Measurements from ENCODE around the gene OR2A42. TPM values are rescaled to one million over a fixed set of nuclear protein-coding genes. Genes with fewer than 3 reads are reported as not detected.
"Not testable (repeated sequence)": the region's sequence is repeated elsewhere in the genome, so short reads cannot be mapped to it uniquely, and the experiment has no call there.

The OR2A42 gene
- total RNA-seq, 1 donor from 2014 or later, result not detected

DNA sequence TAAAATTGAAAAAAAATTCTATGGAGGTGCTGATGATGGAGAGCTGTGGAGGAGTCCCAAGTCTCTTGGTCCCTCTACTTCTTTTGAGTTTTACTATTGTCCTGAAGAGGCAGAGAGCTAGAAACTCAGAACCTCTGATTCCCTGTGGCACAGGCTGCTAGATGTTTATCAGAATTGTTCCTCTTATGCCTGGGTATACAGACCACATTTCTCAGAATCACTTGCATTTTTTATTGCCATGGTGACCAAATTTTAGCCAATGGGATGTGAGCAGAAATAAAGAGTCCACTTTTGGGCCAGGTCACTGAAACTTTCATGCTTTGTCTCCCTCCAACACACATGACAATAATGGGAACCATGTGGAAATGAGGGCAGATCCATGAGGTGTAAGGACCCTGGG is 15.7 kb downstream of the OR2A42 start:
- not testable (repeated sequence) for DNase-seq; H3K4me3 Mint-ChIP-seq (ENCODE audit: unreplicated experiment); H3K36me3 Mint-ChIP-seq (ENCODE audit: unreplicated experiment); H3K4me1 Mint-ChIP-seq (ENCODE audit: low read depth, unreplicated experiment); H3K27ac Mint-ChIP-seq (ENCODE audit: unreplicated experiment); H3K9me3 Mint-ChIP-seq (ENCODE audit: unreplicated experiment); H3K27me3 Mint-ChIP-seq (ENCODE audit: unreplicated experiment)

GRCh38 chr7:144220531-144220930 is 18.9 kb downstream of the OR2A42 start:
- H3K9me3 Mint-ChIP-seq (ENCODE audit: unreplicated experiment); H3K4me3 Mint-ChIP-seq (ENCODE audit: unreplicated experiment); DNase-seq; H3K36me3 Mint-ChIP-seq (ENCODE audit: unreplicated experiment); H3K27me3 Mint-ChIP-seq (ENCODE audit: unreplicated experiment); H3K27ac Mint-ChIP-seq (ENCODE audit: unreplicated experiment); H3K4me1 Mint-ChIP-seq (ENCODE audit: low read depth, unreplicated experiment): not testable (repeated sequence)

DNA sequence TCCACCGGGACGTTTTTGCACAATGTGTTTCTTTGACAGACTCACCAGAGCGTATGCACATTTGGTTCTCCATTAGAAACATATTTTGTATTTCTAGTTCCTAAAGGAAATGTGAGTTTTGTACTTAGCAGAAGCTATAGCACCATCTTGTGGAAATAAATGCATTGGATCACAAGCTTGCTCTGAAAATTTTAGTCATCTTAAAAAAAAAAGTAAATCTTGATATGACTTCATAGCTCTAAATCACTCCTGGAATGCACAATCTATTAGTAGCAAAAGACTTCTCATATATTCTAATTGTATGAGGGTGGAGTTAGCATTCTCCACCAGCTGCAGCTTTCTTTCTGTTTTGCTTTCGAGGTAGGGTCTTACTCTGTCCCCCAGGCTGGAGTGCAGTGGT is 20.3 kb downstream of the OR2A42 start:
- not testable (repeated sequence) for H3K4me3 Mint-ChIP-seq (ENCODE audit: unreplicated experiment); H3K36me3 Mint-ChIP-seq (ENCODE audit: unreplicated experiment); H3K27me3 Mint-ChIP-seq (ENCODE audit: unreplicated experiment); DNase-seq; H3K27ac Mint-ChIP-seq (ENCODE audit: unreplicated experiment); H3K9me3 Mint-ChIP-seq (ENCODE audit: unreplicated experiment); H3K4me1 Mint-ChIP-seq (ENCODE audit: low read depth, unreplicated experiment)

DNA sequence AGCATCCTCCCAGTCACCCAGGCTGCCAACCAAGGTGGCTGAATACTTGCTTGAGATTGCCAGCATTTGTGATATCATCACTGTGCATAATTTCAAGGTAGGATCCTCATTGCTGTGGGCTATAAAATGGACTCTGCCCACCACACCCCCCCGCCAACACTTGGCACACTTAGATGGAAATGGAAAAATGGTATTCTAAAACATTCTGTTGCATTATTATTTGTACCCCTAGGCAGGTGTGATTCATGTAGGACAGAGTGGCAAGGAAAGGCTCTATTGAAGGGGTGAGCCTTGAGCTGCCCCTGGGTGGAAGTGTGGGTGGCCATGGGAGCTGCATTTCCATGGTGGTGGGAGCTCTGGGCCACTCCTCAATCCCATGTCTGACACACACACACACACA is 20.8 kb downstream of the OR2A42 start:
- H3K4me3 Mint-ChIP-seq (ENCODE audit: unreplicated experiment); H3K36me3 Mint-ChIP-seq (ENCODE audit: unreplicated experiment); H3K9me3 Mint-ChIP-seq (ENCODE audit: unreplicated experiment); H3K4me1 Mint-ChIP-seq (ENCODE audit: low read depth, unreplicated experiment); H3K27ac Mint-ChIP-seq (ENCODE audit: unreplicated experiment); DNase-seq; H3K27me3 Mint-ChIP-seq (ENCODE audit: unreplicated experiment): not testable (repeated sequence)

DNA sequence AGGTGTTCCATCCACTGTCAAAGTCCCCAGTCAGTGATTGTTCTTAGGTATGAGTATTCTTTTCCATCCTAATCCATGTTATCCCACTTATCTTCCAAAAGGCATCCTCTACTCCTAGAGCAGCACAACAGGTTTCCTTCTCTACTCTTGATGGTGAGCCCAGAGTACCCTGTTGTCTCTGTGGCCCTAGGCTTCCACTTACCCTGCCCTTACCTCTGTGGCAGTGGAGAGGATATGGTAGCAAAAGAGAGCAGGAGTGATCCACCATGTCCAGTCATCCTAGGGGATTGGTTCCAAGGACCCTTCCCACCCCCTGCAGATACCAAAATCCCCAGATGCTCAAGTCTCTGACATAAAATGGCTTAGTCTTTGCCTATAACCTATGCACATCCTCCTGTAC is 22.2 kb downstream of the OR2A42 start:
- not testable (repeated sequence) for H3K27ac Mint-ChIP-seq (ENCODE audit: unreplicated experiment); H3K4me1 Mint-ChIP-seq (ENCODE audit: low read depth, unreplicated experiment); H3K4me3 Mint-ChIP-seq (ENCODE audit: unreplicated experiment); H3K9me3 Mint-ChIP-seq (ENCODE audit: unreplicated experiment); H3K36me3 Mint-ChIP-seq (ENCODE audit: unreplicated experiment); DNase-seq; H3K27me3 Mint-ChIP-seq (ENCODE audit: unreplicated experiment)

- not testable (repeated sequence) for DNase-seq; H3K4me1 Mint-ChIP-seq (ENCODE audit: low read depth, unreplicated experiment); H3K36me3 Mint-ChIP-seq (ENCODE audit: unreplicated experiment); H3K9me3 Mint-ChIP-seq (ENCODE audit: unreplicated experiment); H3K27me3 Mint-ChIP-seq (ENCODE audit: unreplicated experiment); H3K27ac Mint-ChIP-seq (ENCODE audit: unreplicated experiment); H3K4me3 Mint-ChIP-seq (ENCODE audit: unreplicated experiment)
Measured at GRCh38 chr7:144205306-144205705, 34.1 kb downstream of the OR2A42 start.

- not testable (repeated sequence) for H3K4me3 Mint-ChIP-seq (ENCODE audit: unreplicated experiment); H3K27me3 Mint-ChIP-seq (ENCODE audit: unreplicated experiment); H3K4me1 Mint-ChIP-seq (ENCODE audit: low read depth, unreplicated experiment); H3K27ac Mint-ChIP-seq (ENCODE audit: unreplicated experiment); H3K9me3 Mint-ChIP-seq (ENCODE audit: unreplicated experiment); DNase-seq; H3K36me3 Mint-ChIP-seq (ENCODE audit: unreplicated experiment)
Measured at GRCh38 chr7:144203086-144203485, 36.3 kb downstream of the OR2A42 start.

DNA sequence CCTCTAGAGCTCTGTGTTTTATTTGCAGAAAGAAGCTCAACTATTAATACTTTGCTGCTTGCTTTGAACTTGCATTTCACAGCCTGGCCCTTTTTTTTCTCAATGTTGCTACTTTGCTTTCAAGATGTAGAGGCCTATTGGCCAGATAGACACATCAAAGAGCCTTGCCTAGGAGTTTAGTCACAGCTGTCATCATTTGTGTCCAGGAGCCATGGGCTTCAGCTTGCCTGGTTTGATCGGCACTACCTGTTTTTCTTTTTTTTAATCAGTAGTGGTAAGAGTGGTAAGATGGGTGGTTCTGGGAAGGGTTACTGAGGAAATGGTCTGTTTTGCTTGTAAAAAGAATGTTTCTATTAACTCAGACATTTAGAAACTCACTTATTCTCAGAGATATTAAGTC is 37.4 kb downstream of the OR2A42 start:
- H3K36me3 Mint-ChIP-seq (ENCODE audit: unreplicated experiment); DNase-seq; H3K4me1 Mint-ChIP-seq (ENCODE audit: low read depth, unreplicated experiment); H3K27ac Mint-ChIP-seq (ENCODE audit: unreplicated experiment); H3K9me3 Mint-ChIP-seq (ENCODE audit: unreplicated experiment); H3K27me3 Mint-ChIP-seq (ENCODE audit: unreplicated experiment); H3K4me3 Mint-ChIP-seq (ENCODE audit: unreplicated experiment): not testable (repeated sequence)

DNA sequence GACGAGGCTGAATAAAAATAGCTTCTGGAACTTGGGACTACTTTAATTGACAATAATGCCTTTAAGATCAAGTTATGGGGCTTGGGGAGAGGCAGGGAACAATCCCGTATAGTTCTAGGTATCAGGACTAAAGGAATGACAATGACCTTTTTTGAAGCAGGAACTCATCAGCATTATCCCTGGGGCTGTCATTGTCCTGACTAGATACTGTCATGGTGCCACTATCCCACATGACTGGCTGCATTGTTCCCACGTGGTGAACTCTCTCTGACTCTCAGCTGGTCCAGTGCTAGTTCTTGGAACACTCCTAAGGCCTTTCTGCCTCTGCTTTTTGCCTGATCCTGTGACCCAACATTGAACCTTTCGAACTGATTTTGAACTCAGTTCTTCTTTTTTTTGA is 40.5 kb downstream of the OR2A42 start:
- not testable (repeated sequence) for H3K36me3 Mint-ChIP-seq (ENCODE audit: unreplicated experiment); H3K27me3 Mint-ChIP-seq (ENCODE audit: unreplicated experiment); H3K4me3 Mint-ChIP-seq (ENCODE audit: unreplicated experiment); DNase-seq; H3K27ac Mint-ChIP-seq (ENCODE audit: unreplicated experiment); H3K4me1 Mint-ChIP-seq (ENCODE audit: low read depth, unreplicated experiment); H3K9me3 Mint-ChIP-seq (ENCODE audit: unreplicated experiment)

DNA sequence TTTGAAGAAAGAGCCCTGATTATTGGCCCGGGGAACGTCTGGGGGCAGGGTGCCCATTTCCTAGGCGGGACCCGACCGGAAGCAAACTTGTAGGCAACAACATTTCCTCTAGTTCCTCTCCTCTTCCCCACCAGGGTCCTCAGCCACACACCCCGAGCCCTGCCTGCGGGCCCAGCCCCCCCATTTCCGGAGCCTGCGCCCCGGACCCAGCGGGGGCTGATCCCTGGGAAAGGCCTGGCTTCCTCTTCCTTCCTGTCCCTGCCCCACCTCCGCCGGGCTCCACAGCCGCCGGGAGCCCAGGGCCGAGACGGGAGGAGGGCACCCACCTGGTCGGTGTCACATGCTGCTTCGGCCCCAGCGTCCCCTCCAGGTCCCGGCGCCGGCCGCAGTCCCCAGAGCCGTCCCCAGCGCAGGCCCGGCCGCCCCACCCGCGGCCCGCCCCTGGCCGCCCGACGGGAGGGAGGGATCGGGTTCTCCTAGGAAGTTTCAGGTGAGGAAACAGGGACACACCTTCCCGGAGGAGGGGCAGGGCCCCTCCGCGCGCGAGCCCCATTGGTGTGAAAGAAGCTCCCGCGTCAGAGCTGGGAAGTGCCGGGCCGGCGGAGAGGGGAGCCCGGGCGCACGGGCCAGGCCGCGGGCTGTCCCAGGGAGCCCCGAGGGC is 44.1 kb downstream of the OR2A42 start, which contains the start of gene ARHGEF35:
Gene ARHGEF35 (minus strand): TSS at position 622 of the 661 bp plus-strand sequence. CDS start 7,450 bp downstream, outside the sequence.
- peak; percentile 17 for DNase-seq
- not testable (repeated sequence) for H3K36me3 Mint-ChIP-seq (ENCODE audit: unreplicated experiment); H3K27me3 Mint-ChIP-seq (ENCODE audit: unreplicated experiment); H3K4me3 Mint-ChIP-seq (ENCODE audit: unreplicated experiment); H3K9me3 Mint-ChIP-seq (ENCODE audit: unreplicated experiment); H3K4me1 Mint-ChIP-seq (ENCODE audit: low read depth, unreplicated experiment); H3K27ac Mint-ChIP-seq (ENCODE audit: unreplicated experiment)

DNA sequence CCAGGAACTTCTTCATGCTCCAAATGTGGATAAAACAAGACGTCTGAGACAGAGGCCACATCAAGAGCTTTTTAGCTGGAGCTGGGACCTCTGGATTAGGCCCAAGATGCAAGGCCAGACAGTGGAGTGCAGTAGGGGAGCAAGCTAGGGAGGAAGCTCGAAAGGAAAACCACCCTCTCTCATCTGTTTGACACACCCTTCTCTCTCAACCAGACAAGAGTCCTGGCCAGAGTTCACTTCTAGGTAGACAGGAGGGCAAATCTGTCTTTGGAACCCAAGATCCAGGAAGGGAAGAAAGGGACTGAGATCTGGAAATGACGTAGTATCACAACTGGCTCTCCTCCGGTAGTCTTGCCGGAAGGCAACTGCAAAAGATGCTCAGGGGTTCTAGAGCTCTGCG is 45.0 kb downstream of the OR2A42 start:
- H3K9me3 Mint-ChIP-seq (ENCODE audit: unreplicated experiment); H3K4me3 Mint-ChIP-seq (ENCODE audit: unreplicated experiment); H3K36me3 Mint-ChIP-seq (ENCODE audit: unreplicated experiment); DNase-seq; H3K4me1 Mint-ChIP-seq (ENCODE audit: low read depth, unreplicated experiment); H3K27ac Mint-ChIP-seq (ENCODE audit: unreplicated experiment); H3K27me3 Mint-ChIP-seq (ENCODE audit: unreplicated experiment): not testable (repeated sequence)

DNA sequence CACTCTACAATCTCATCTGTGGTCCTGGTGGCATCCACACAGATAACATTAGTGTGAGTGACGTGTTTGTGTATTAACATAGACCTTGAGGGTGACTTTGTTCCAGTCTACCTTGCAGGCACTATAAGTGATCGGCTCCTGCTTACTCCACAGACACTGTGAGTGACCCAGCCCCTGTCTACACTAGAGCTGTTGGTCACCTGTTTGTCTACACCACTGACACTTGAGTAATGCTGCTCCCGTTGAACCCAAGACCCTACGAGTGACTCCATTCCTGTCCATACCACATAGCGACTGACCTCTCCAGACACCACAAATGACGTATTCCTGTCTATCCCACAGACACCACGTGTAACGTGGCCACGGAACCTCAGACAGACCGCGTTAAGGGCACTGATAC is 45.6 kb downstream of the OR2A42 start:
- not testable (repeated sequence) for H3K27me3 Mint-ChIP-seq (ENCODE audit: unreplicated experiment); H3K4me3 Mint-ChIP-seq (ENCODE audit: unreplicated experiment); H3K27ac Mint-ChIP-seq (ENCODE audit: unreplicated experiment); DNase-seq; H3K4me1 Mint-ChIP-seq (ENCODE audit: low read depth, unreplicated experiment); H3K9me3 Mint-ChIP-seq (ENCODE audit: unreplicated experiment); H3K36me3 Mint-ChIP-seq (ENCODE audit: unreplicated experiment)

- not testable (repeated sequence) for H3K27ac Mint-ChIP-seq (ENCODE audit: unreplicated experiment); H3K27me3 Mint-ChIP-seq (ENCODE audit: unreplicated experiment); DNase-seq; H3K9me3 Mint-ChIP-seq (ENCODE audit: unreplicated experiment); H3K4me3 Mint-ChIP-seq (ENCODE audit: unreplicated experiment); H3K36me3 Mint-ChIP-seq (ENCODE audit: unreplicated experiment); H3K4me1 Mint-ChIP-seq (ENCODE audit: low read depth, unreplicated experiment)
Measured at GRCh38 chr7:144188578-144189171, 50.7 kb downstream of the OR2A42 start.

Measured in glutamatergic neuron (in vitro differentiated cells).